GM06990 (cell line): ENCODE results near the gene BEGAIN.

Experiments
- DNase-seq: peaks from one replicate; pipeline ENCODE4 v3.0.0-alpha.2; 2011; ENCODE audit not compliant: insufficient read length; ENCODE audit errors: extremely low read depth
- H3K27me3 ChIP-seq: replicated peaks from 2 replicates; pipeline ENCODE4 v1.6.0; 2011; ENCODE audit warnings: low read length; ENCODE audit not compliant: control insufficient read depth, insufficient read depth
- H3K36me3 ChIP-seq: 2 replicates; pipeline ENCODE4 v1.5.1; 2011; ENCODE audit warnings: low read length; ENCODE audit not compliant: control insufficient read depth, insufficient read depth
- H3K4me3 ChIP-seq: replicated peaks from 2 replicates; pipeline ENCODE4 v1.5.1; 2011; ENCODE audit warnings: low read depth, mild to moderate bottlenecking, control low read depth, low read length
- TF ChIP-seq, protein P1 (sequence below): IDR thresholded peaks from 2 replicates; pipeline ENCODE4 v1.5.1; 2011; ENCODE audit warnings: low read length, control low read depth, mild to moderate bottlenecking, inconsistent platforms; ENCODE audit not compliant: insufficient read depth, poor library complexity, severe bottlenecking

The BEGAIN gene

DNA sequence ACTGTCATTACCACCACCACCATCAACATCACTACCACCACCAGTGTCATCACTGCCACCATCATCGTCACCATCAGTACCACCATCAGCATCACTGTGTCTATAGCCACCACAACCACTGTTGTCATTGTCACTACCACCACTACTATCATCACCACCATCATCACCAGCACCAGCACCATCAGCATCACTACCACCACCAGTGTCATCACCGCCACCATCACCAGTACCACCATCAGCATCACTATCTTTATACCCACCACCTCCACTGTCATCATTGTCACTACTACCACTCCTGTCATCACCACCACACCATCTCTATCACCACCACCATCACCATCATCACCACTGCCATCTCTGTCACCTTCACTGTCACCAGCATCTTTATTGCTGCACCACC, 60.6 kb downstream of the BEGAIN start:
- DNase-seq, result no peak
- TF ChIP-seq, protein P1, sequence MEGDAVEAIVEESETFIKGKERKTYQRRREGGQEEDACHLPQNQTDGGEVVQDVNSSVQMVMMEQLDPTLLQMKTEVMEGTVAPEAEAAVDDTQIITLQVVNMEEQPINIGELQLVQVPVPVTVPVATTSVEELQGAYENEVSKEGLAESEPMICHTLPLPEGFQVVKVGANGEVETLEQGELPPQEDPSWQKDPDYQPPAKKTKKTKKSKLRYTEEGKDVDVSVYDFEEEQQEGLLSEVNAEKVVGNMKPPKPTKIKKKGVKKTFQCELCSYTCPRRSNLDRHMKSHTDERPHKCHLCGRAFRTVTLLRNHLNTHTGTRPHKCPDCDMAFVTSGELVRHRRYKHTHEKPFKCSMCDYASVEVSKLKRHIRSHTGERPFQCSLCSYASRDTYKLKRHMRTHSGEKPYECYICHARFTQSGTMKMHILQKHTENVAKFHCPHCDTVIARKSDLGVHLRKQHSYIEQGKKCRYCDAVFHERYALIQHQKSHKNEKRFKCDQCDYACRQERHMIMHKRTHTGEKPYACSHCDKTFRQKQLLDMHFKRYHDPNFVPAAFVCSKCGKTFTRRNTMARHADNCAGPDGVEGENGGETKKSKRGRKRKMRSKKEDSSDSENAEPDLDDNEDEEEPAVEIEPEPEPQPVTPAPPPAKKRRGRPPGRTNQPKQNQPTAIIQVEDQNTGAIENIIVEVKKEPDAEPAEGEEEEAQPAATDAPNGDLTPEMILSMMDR, result no peak
- H3K36me3 ChIP-seq, result no peaks in the 10 kb centered on the region; the same call in 1 of the 2 replicates
- H3K27me3 ChIP-seq, result no peaks in the 10 kb centered on the region
- H3K4me3 ChIP-seq, result no peak overlapping the region

DNA sequence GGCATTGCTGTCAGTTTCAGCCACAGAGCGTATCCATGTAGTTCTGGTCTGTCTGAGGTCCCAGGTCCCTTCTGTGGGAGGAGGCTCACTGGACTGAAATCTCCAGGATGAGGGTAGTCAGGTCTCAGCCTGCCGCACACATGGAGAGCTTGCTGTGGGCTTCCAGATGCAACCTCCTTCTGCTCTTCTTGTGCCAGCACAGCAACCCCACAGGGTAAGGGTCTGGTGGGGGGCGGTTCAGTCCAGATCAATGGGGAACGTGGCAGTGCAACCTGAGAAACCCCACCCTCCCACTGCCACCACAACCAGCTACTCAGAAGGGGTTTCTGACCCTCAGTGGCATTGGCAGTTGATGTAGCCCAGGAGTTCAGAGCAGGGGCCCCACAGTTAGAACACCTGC, 61.2 kb downstream of the BEGAIN start:
- DNase-seq, result no peak
- H3K36me3 ChIP-seq, result no peaks in the 10 kb centered on the region; the same call in 1 of the 2 replicates
- TF ChIP-seq, protein P1, result no peak
- H3K27me3 ChIP-seq, result no peaks in the 10 kb centered on the region
- no peak overlapping the region for H3K4me3 ChIP-seq

DNA sequence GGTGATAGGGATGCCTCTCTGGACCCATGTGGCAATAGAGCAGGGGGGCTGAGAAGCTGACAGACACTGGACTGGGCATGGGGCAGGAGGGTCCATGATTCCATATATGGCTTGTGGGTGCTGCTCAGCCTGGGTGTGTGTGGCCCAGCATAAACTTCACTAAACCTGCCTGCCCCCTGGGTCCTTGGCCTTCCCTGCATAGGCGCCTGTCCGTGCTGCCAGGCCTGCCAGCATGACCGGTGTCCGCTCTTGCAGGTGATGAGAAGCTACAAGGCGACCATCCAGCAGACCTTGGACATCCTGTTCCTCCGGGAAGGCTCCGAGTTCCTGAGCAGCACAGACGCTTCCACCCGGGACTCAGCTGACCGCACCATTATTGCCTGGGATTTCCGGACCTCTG, 61.6 kb downstream of the BEGAIN start:
- Histone ChIP-seq H3K27me3 (no peaks in the 10 kb centered on the region), H3K4me3 (no peak overlapping the region), H3K36me3 (no peaks in the 10 kb centered on the region; the same call in 1 of the 2 replicates)
- DNase-seq, result no peak
- TF ChIP-seq, protein P1, result no peak

DNA sequence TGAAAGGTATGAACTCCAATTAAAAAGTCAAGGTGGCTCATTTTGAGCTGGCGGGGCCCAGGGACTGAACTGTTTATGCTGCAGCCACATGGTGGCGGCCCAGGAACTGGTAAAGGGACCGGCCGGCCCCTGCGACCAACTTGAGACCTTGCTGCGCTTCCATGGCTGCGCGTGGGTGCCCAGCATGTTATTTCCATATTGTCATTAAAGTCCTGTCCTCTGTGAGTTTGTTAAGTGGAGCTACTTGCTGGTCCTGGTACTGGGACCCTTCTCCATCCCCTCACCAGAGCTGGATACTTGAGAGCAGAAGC, 62.3 kb downstream of the BEGAIN start:
- no peak overlapping the region for H3K4me3 ChIP-seq
- no peak for DNase-seq

DNA sequence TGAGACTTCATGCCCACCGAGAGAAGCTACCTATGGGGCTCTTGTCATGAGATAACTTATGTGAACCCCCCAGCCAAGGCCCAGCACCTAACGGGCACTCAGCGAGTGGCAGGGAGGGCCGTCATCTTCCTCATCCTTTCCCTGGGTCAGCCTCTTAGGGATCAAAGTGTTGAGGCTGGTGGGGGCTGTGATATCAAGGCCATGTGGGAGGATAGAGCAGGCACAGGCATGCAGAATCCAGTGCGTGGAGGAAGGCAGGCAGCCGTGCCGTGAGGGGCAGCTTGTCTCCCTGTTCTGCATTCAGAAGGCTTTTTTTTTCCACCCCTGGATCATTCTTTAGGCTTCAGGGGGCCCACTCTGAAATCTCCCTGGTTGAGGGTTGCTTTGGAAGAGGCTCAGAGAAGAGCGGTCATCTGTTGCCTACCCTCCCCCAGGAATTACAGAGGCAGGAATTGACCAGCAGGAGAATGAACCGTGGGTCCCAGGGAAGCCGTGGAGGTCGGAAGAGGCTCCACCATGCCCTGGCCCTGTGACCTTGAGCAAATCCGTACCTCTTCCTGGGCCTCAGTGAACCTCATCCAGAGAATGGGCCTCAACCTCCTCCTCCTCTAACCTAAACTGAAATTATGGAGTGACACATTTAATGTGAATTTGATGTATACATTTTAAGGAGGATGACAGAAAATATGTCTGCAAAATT, 62.8 kb downstream of the BEGAIN start:
- DNase-seq, result no peak
- H3K36me3 ChIP-seq, result no peaks in the 10 kb centered on the region; the same call in 1 of the 2 replicates
- H3K4me3 ChIP-seq, result no peak overlapping the region
- H3K27me3 ChIP-seq, result no peaks in the 10 kb centered on the region
- TF ChIP-seq, protein P1, result no peak

More for the DNA sequence above, 62.3 kb downstream of the BEGAIN start:
- H3K36me3 ChIP-seq, result no peaks in the 10 kb centered on the region; the same call in 1 of the 2 replicates
- no peaks in the 10 kb centered on the region for H3K27me3 ChIP-seq
- TF ChIP-seq, protein P1, result peak; percentile 43

DNA sequence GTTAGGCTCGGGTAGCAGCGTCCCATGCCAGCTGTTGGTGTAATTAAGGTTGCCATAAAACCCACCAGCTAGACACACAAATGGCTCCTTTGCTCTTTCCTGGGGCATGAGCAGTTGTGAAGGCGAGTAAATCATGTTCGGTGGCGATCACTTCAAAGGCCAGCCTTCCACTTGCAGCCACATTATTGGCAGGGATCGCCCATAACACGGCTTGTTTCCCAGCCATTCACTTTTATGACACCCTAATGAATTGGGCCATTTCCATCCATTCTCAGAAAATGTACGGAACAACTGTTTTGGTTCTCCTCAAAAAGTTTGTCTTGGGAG, 63.4 kb downstream of the BEGAIN start:
- no peaks in the 10 kb centered on the region for H3K27me3 ChIP-seq
- no peak for DNase-seq
- H3K36me3 ChIP-seq, result no peaks in the 10 kb centered on the region; the same call in 1 of the 2 replicates
- H3K4me3 ChIP-seq, result no peak overlapping the region
- TF ChIP-seq, protein P1, result no peak
